H1 (cell line): ENCODE data around the gene CXCR3. TPM values are rescaled to one million over a fixed set of nuclear protein-coding genes. Genes with fewer than 3 reads are reported as not detected.

Experiments
- ASH2L ChIP-seq: fragments of 200-600, 300-600 bp; sonication (generic); IDR thresholded peaks from one replicate; pipeline ENCODE4 v1.7.1; 2017; ENCODE audit warnings: low read length
- CHD7 ChIP-seq: fragments of 300-600 bp; sonication (generic); IDR thresholded peaks from 2 replicates; pipeline ENCODE4 v1.7.1; 2012; ENCODE audit warnings: low read length, moderate library complexity, mild to moderate bottlenecking, inconsistent platforms; ENCODE audit not compliant: insufficient replicate concordance
- CTCF ChIP-seq, 3 experiments: IDR thresholded peaks; 1 replicate in 2 of 3; 2 replicates in 1 of 3; pipeline versions ENCODE4 v1.5.1 to v1.6.1; 2011; ENCODE audit warnings: low read length in 3 of 3, mild to moderate bottlenecking in 3 of 3, inconsistent platforms in 2 of 3, low read depth in 1 of 3, moderate library complexity in 1 of 3; ENCODE audit not compliant: insufficient read depth in 1 of 3; ENCODE audit errors: control extremely low read depth in 1 of 3
- GTF2F1 ChIP-seq: IDR thresholded peaks from 2 replicates; pipeline ENCODE4 v1.6.1; 2012; ENCODE audit warnings: low read depth, low read length, improper control_type of control experiment, borderline replicate concordance
- HDAC6 ChIP-seq: IDR thresholded peaks from one replicate; pipeline ENCODE4 v1.7.1; 2012; ENCODE audit warnings: low read depth, mild to moderate bottlenecking, inconsistent platforms, low read length, moderate library complexity
- SIN3A ChIP-seq, 2 experiments: IDR thresholded peaks in 1 of 2; conservative IDR thresholded peaks in 1 of 2; 2 replicates each; pipeline ENCODE4 v1.6.1; 2011 to 2012; ENCODE audit warnings: low read length in 2 of 2, improper control_type of control experiment in 1 of 2, low read depth in 1 of 2, mild to moderate bottlenecking in 1 of 2
- SIX5 ChIP-seq: IDR thresholded peaks from 2 replicates; pipeline ENCODE4 v1.6.1; 2011; ENCODE audit warnings: mild to moderate bottlenecking, low read depth, low read length
- TCF12 ChIP-seq: IDR thresholded peaks from 2 replicates; pipeline ENCODE4 v1.6.1; 2011; ENCODE audit warnings: low read depth, mild to moderate bottlenecking, low read length
- polyA plus RNA-seq, 7 experiments: library from polyadenylated mRNA; depleted of rRNA in 3 of 7; stranded (reverse) in 5 of 7; unstranded in 2 of 7; fragments of >200 nt in 5 of 7; fragments of 200-250 nt in 2 of 7; gene quantifications; 1 replicate in 5 of 7; 2 replicates in 1 of 7; 4 replicates in 1 of 7; pipeline versions ENCODE4 v1.2.1 to v1.2.3, GENCODE V29; 2011 to 2013; ENCODE audit warnings: missing spikeins in 2 of 7, mixed read lengths in 2 of 7
- total RNA-seq: library from RNA; stranded (reverse); fragmentation: NEBNext Ultra II Directional; extraction: Animal tissue kit (Norgen Biotek cat#: 25700); gene quantifications from 2 replicates; pipeline ENCODE4 v1.2.1, GENCODE V29; 2021

The CXCR3 gene
- total and polyA plus RNA-seq, 2 of the 8 experiments (the other 6 are each of a cell fraction or from before 2014, with no cell fraction given): not detected

DNA sequence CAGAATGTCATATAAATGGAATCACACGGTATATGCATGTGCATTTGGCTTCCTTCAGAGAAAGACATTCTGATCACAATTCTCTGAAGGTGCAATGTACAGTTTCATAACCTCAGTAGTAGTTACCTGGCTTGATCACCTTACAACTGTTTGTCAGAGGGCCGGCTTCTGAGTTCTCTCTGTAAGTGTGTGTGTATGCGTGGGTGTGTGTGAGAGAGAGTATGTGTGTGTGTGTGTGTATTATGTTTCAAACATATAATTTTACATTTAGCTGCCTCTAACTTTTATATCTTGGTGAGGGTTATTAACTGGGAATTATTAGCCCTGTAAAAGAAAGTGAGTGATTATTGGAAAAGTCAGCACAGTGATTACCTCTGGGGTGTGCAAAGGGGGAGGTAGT, 41.0 kb upstream of the CXCR3 start (continued):
- TF ChIP-seq CHD7 (no peak), CTCF (IDR thresholded peaks at IDR 0.05; ENCODE audit: control extremely low read depth in 1 of 3, insufficient read depth in 1 of 3, low read depth in 1 of 3, low read length in 3 of 3) (no peak), ASH2L (no peak), TCF12 (no peak), HDAC6 (no peak), SIN3A (conservative IDR thresholded peaks at IDR 0.05 in 1 of 2, IDR thresholded peaks at IDR 0.05 in 1 of 2; ENCODE audit: low read depth in 1 of 2, low read length in 2 of 2) (no peak), GTF2F1 (no peak), SIX5 (no peak)
